GM23338 (cell line): ENCODE data around the gene NUP205. TPM values are rescaled to one million over a fixed set of nuclear protein-coding genes. Genes with fewer than 3 reads are reported as not detected.

ENCODE experiments used
- ATAC-seq: fragments of 200-7000 bp; cut with Tn5 transposase; 3 replicates; pipeline ENCODE4 v1.9.1; 2020
- DNase-seq: peaks from one replicate; pipeline ENCODE4 v3.0.0-alpha.2; 2015; ENCODE audit warnings: low spot score
- H2AFZ ChIP-seq: fragments of 200-600 bp; sonication (generic); 2 replicates; pipeline ENCODE4 v1.8.0; 2016; ENCODE audit warnings: antibody characterized with exemption, mild to moderate bottlenecking, moderate library complexity
- H3F3A ChIP-seq: fragments of 200-600 bp; sonication (generic); replicated peaks from 2 replicates; pipeline ENCODE4 v1.8.0; 2017; ENCODE audit warnings: antibody characterized with exemption, mixed run types, low read depth
- H3K27ac ChIP-seq: fragments of 200-600 bp; sonication (generic); 2 replicates; pipeline ENCODE4 v1.6.1; 2016; ENCODE audit warnings: low read depth
- H3K27me3 ChIP-seq: fragments of 200-600 bp; sonication (generic); 2 replicates; pipeline ENCODE4 v1.8.0; 2016; ENCODE audit warnings: mild to moderate bottlenecking, mixed run types, moderate library complexity; ENCODE audit not compliant: insufficient read depth
- H3K36me3 ChIP-seq: fragments of 200-600 bp; sonication (generic); 2 replicates; pipeline ENCODE4 v1.8.0; 2016; ENCODE audit warnings: mild to moderate bottlenecking; ENCODE audit not compliant: insufficient read depth
- H3K4me1 ChIP-seq: fragments of 200-600 bp; sonication (generic); 2 replicates; pipeline ENCODE4 v1.8.0; 2016; ENCODE audit warnings: mild to moderate bottlenecking, moderate library complexity; ENCODE audit not compliant: insufficient read depth
- H3K4me2 ChIP-seq: fragments of 200-600 bp; sonication (generic); 2 replicates; pipeline ENCODE4 v1.7.1; 2017; ENCODE audit warnings: mixed run types
- H3K4me3 ChIP-seq: fragments of 200-600 bp; sonication (generic); 2 replicates; pipeline ENCODE4 v1.6.1; 2016; ENCODE audit warnings: mixed run types
- H3K79me2 ChIP-seq: fragments of 200-600 bp; sonication (generic); replicated peaks from 2 replicates; pipeline ENCODE4 v1.8.0; 2017; ENCODE audit warnings: mild to moderate bottlenecking; ENCODE audit not compliant: insufficient read depth
- H3K9me2 ChIP-seq: fragments of 200-600 bp; sonication (generic); 2 replicates; pipeline ENCODE4 v1.8.0; 2017; ENCODE audit not compliant: insufficient read depth
- H4K20me1 ChIP-seq: fragments of 200-600 bp; sonication (generic); replicated peaks from 2 replicates; pipeline ENCODE4 v1.8.0; 2017; ENCODE audit warnings: mild to moderate bottlenecking; ENCODE audit not compliant: insufficient read depth
- H3K27ac Mint-ChIP-seq: 2 replicates; pipeline ENCODE4 v1.8.0; 2020; ENCODE audit warnings: inconsistent platforms, mild to moderate bottlenecking, moderate library complexity, mixed read lengths
- H3K27me3 Mint-ChIP-seq: 3 replicates; pipeline ENCODE4 v1.8.0; 2022; ENCODE audit warnings: low read depth, mild to moderate bottlenecking, moderate library complexity, mixed read lengths, inconsistent platforms; ENCODE audit not compliant: insufficient read depth, poor library complexity
- H3K36me3 Mint-ChIP-seq: 3 replicates; pipeline ENCODE4 v1.8.0; 2021; ENCODE audit warnings: low read depth, mild to moderate bottlenecking, inconsistent platforms, moderate library complexity, mixed read lengths
- H3K4me1 Mint-ChIP-seq: 3 replicates; pipeline ENCODE4 v1.8.0; 2020; ENCODE audit warnings: mild to moderate bottlenecking, inconsistent platforms, mixed read lengths
- H3K4me3 Mint-ChIP-seq: 3 replicates; pipeline ENCODE4 v1.8.0; 2021; ENCODE audit warnings: moderate library complexity, mild to moderate bottlenecking, inconsistent platforms, mixed read lengths
- H3K9me3 Mint-ChIP-seq: 3 replicates; pipeline ENCODE4 v1.8.0; 2020; ENCODE audit warnings: moderate library complexity, mild to moderate bottlenecking, inconsistent platforms, mixed read lengths
- CREB1 ChIP-seq: fragments of 250-450 bp; sonication (Bioruptor Pico); IDR thresholded peaks from 2 replicates; pipeline ENCODE4 v1.5.0; 2020; ENCODE audit warnings: low read depth, mild to moderate bottlenecking, moderate library complexity
- CTCF ChIP-seq, 2 experiments: fragments of 200-600 bp in 1 of 2; sonication (generic) in 1 of 2; conservative IDR thresholded peaks; 2 replicates each; pipeline versions ENCODE4 v1.5.1 to v1.6.1; 2016 to 2017; ENCODE audit warnings: antibody characterized with exemption in 2 of 2, low read depth in 2 of 2, mild to moderate bottlenecking in 2 of 2, moderate library complexity in 1 of 2
- EZH2 ChIP-seq: fragments of 200-600 bp; sonication (generic); IDR thresholded peaks from one replicate; pipeline ENCODE4 v1.8.0; 2017; ENCODE audit warnings: antibody characterized with exemption, mild to moderate bottlenecking, low read depth; ENCODE audit not compliant: unreplicated experiment
- EZH2phosphoT487 ChIP-seq: fragments of 200-600 bp; sonication (generic); IDR thresholded peaks from one replicate; pipeline ENCODE4 v1.8.1; 2018; ENCODE audit warnings: antibody characterized with exemption; ENCODE audit not compliant: unreplicated experiment
- JUNB ChIP-seq: IDR thresholded peaks from one replicate; pipeline ENCODE4 v1.6.1; 2016; ENCODE audit warnings: antibody characterized with exemption; ENCODE audit not compliant: unreplicated experiment
- NANOG ChIP-seq: IDR thresholded peaks from 2 replicates; pipeline ENCODE4 v1.6.1; 2016; ENCODE audit warnings: antibody characterized with exemption, borderline replicate concordance
- POLR2AphosphoS5 ChIP-seq: IDR thresholded peaks from 2 replicates; pipeline ENCODE4 v1.6.1; 2016; ENCODE audit warnings: antibody characterized with exemption, low read depth
- REST ChIP-seq: IDR thresholded peaks from one replicate; pipeline ENCODE4 v1.6.1; 2018; ENCODE audit warnings: antibody characterized with exemption; ENCODE audit not compliant: unreplicated experiment
- STAT1 ChIP-seq: IDR thresholded peaks from one replicate; pipeline ENCODE4 v1.6.1; 2016; ENCODE audit warnings: antibody characterized with exemption; ENCODE audit not compliant: unreplicated experiment
- ZNF114 ChIP-seq: fragments of 250-450 bp; sonication (Bioruptor Pico); IDR thresholded peaks from 2 replicates; pipeline ENCODE4 v1.5.0; 2020; ENCODE audit warnings: mild to moderate bottlenecking, moderate library complexity
- ZNF331 ChIP-seq: fragments of 250-450 bp; sonication (Bioruptor Pico); IDR thresholded peaks from 2 replicates; pipeline ENCODE4 v1.5.0; 2020; ENCODE audit warnings: low read depth, mild to moderate bottlenecking, moderate library complexity
- polyA plus RNA-seq: library from polyadenylated mRNA; unstranded; fragments of >200 nt; fragmentation: Nextera tagmentation; extraction: Ambion mirVana; gene quantifications from 2 replicates; pipeline ENCODE4 v1.2.1, GENCODE V29; 2016
- total RNA-seq: library from RNA; depleted of rRNA; stranded (reverse); fragments of >200 nt; shearing (Covaris generic); gene quantifications from 2 replicates; pipeline ENCODE4 v1.2.3, GENCODE V29; 2014
- TF ChIP-seq, protein P1 (sequence below): fragments of 250-450 bp; sonication (Bioruptor Pico); IDR thresholded peaks from 2 replicates; pipeline ENCODE4 v1.5.0; 2020; ENCODE audit warnings: mild to moderate bottlenecking, moderate library complexity
- TF ChIP-seq, protein P2 (sequence below): IDR thresholded peaks from 2 replicates; pipeline ENCODE4 v1.6.1; 2016; ENCODE audit warnings: antibody characterized with exemption

NUP205 gene
- total and polyA plus RNA-seq, 2 experiments from 2014 or later, result 150 to 212 TPM

DNA sequence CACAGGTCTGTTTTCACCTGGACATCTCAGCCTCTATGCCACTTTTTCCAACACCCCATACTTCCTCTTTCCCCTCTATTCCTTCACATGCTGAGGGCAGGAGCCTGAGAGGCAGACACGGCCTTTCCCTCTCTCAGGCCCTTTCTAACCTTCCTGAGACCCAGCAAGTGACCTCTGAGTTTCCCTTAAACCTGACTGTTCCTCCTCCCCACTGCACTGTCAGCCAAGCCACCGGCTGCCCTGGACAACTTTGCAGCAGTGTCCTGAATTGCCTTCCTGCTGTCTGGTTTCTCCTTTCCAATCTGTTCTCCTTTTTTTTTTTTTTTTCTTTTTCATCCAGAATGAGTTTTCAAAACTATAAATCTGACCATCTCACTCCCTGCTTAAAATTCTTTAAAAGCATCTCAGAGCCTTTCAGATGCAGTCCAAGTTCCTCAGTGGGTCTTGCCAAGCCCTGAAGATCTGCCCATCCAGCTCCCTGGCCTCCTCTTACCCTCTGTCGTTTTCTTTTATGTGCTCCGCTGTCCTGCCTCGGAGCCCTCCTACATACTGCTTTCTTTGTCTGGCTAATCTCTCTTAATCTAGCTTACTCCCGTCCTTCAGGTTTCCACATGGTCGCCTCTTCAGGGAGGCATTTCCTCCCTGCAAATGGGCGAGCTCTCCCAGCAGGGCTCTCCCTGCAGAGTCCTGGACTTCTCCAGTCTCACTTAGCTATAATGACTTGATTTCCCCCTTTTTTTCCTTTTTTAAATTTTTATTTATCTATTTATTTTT is 139.7 kb downstream of the NUP205 start:
- Histone ChIP-seq H3K36me3 (no peaks in the 10 kb centered on the region), H3K9me2 (no peaks in the 10 kb centered on the region; the same call in 1 of the 2 replicates), H3F3A (no peaks in the 10 kb centered on the region), H3K27me3 (no peaks in the 10 kb centered on the region), H3K79me2 (no peaks in the 10 kb centered on the region), H3K27ac (no peak overlapping the region), H4K20me1 (no peaks in the 10 kb centered on the region), H3K4me3 (no peak overlapping the region), H3K4me2 (no peak overlapping the region), H2AFZ (no peak overlapping the region), H3K4me1 (no peaks in the 10 kb centered on the region)
- no peak for DNase-seq
- H3K4me3 Mint-ChIP-seq, result no peak overlapping the region
- no peak overlapping the region for H3K27ac Mint-ChIP-seq
- H3K9me3 Mint-ChIP-seq, result no peaks in the 10 kb centered on the region
- peaks cover 5% of the 10 kb centered on the region for H3K4me1 Mint-ChIP-seq
- no peaks in the 10 kb centered on the region; the same call in 1 of the 3 replicates for H3K36me3 Mint-ChIP-seq
- peak; percentile 37; the same call in 1 of the 3 replicates for ATAC-seq
- H3K27me3 Mint-ChIP-seq, result peaks cover 5% of the 10 kb centered on the region
- TF ChIP-seq CREB1 (CRISPR knock-in tag), result no peak
- TF ChIP-seq ZNF331, result no peak
- no peak for TF ChIP-seq STAT1
- TF ChIP-seq, protein P1, sequence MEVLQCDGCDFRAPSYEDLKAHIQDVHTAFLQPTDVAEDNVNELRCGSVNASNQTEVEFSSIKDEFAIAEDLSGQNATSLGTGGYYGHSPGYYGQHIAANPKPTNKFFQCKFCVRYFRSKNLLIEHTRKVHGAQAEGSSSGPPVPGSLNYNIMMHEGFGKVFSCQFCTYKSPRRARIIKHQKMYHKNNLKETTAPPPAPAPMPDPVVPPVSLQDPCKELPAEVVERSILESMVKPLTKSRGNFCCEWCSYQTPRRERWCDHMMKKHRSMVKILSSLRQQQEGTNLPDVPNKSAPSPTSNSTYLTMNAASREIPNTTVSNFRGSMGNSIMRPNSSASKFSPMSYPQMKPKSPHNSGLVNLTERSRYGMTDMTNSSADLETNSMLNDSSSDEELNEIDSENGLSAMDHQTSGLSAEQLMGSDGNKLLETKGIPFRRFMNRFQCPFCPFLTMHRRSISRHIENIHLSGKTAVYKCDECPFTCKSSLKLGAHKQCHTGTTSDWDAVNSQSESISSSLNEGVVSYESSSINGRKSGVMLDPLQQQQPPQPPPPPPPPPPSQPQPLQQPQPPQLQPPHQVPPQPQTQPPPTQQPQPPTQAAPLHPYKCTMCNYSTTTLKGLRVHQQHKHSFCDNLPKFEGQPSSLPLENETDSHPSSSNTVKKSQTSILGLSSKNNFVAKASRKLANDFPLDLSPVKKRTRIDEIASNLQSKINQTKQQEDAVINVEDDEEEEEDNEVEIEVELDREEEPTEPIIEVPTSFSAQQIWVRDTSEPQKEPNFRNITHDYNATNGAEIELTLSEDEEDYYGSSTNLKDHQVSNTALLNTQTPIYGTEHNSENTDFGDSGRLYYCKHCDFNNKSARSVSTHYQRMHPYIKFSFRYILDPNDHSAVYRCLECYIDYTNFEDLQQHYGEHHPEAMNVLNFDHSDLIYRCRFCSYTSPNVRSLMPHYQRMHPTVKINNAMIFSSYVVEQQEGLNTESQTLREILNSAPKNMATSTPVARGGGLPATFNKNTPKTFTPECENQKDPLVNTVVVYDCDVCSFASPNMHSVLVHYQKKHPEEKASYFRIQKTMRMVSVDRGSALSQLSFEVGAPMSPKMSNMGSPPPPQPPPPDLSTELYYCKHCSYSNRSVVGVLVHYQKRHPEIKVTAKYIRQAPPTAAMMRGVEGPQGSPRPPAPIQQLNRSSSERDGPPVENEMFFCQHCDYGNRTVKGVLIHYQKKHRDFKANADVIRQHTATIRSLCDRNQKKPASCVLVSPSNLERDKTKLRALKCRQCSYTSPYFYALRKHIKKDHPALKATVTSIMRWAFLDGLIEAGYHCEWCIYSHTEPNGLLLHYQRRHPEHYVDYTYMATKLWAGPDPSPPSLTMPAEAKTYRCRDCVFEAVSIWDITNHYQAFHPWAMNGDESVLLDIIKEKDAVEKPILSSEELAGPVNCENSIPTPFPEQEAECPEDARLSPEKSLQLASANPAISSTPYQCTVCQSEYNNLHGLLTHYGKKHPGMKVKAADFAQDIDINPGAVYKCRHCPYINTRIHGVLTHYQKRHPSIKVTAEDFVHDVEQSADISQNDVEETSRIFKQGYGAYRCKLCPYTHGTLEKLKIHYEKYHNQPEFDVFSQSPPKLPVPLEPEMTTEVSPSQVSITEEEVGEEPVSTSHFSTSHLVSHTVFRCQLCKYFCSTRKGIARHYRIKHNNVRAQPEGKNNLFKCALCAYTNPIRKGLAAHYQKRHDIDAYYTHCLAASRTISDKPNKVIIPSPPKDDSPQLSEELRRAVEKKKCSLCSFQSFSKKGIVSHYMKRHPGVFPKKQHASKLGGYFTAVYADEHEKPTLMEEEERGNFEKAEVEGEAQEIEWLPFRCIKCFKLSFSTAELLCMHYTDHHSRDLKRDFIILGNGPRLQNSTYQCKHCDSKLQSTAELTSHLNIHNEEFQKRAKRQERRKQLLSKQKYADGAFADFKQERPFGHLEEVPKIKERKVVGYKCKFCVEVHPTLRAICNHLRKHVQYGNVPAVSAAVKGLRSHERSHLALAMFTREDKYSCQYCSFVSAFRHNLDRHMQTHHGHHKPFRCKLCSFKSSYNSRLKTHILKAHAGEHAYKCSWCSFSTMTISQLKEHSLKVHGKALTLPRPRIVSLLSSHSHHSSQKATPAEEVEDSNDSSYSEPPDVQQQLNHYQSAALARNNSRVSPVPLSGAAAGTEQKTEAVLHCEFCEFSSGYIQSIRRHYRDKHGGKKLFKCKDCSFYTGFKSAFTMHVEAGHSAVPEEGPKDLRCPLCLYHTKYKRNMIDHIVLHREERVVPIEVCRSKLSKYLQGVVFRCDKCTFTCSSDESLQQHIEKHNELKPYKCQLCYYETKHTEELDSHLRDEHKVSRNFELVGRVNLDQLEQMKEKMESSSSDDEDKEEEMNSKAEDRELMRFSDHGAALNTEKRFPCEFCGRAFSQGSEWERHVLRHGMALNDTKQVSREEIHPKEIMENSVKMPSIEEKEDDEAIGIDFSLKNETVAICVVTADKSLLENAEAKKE (CRISPR knock-in tag), result no peak
- no peak for TF ChIP-seq REST
- no peak for TF ChIP-seq EZH2
- no peak for TF ChIP-seq POLR2AphosphoS5
- no peak for TF ChIP-seq EZH2phosphoT487
- TF ChIP-seq ZNF114 (CRISPR knock-in tag), result no peak
- TF ChIP-seq JUNB, result no peak
- TF ChIP-seq NANOG, result no peak
- TF ChIP-seq, protein P2, sequence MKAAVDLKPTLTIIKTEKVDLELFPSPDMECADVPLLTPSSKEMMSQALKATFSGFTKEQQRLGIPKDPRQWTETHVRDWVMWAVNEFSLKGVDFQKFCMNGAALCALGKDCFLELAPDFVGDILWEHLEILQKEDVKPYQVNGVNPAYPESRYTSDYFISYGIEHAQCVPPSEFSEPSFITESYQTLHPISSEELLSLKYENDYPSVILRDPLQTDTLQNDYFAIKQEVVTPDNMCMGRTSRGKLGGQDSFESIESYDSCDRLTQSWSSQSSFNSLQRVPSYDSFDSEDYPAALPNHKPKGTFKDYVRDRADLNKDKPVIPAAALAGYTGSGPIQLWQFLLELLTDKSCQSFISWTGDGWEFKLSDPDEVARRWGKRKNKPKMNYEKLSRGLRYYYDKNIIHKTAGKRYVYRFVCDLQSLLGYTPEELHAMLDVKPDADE, result no peak
- no peak for TF ChIP-seq CTCF (conservative IDR thresholded peaks at IDR 0.05; ENCODE audit: low read depth in 2 of 2)
